ENCODE measurements around the gene PM20D1. TPM values are rescaled to one million over a fixed set of nuclear protein-coding genes. Genes with fewer than 3 reads are reported as not detected.
A peak's percentile ranks its signal among the peaks of the same experiment; 100 is the strongest.
"Not testable (repeated sequence)": the region's sequence is repeated elsewhere in the genome, so short reads cannot be mapped to it uniquely, and the experiment has no call there.

Gene PM20D1
- total and polyA plus RNA-seq, 7 experiments from 2014 or later = 0.92 to 2.7 (median 1.9) TPM

DNA sequence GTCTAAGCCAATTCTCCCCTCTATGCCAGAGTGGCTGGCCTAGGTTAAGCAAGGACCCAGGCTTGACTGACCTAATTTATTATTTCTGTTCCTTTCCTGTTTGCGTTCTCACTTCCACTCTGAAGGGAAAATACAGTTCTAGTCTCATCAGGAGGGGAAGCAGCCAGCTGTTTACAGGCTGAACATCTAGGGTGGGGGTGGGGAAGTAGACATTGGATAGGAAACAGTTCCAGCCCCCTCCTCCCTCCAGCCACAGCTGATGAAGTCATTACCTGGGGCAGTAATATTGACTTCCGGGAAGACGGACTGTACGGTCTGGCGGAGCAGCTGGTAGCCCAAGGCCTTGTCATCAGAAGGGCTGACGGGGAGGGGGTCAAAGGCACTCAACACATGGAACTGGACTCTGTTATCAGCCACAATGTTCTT lies 17.6 kb downstream of the PM20D1 start:
- CTCF ChIA-PET = no interaction called here

DNA sequence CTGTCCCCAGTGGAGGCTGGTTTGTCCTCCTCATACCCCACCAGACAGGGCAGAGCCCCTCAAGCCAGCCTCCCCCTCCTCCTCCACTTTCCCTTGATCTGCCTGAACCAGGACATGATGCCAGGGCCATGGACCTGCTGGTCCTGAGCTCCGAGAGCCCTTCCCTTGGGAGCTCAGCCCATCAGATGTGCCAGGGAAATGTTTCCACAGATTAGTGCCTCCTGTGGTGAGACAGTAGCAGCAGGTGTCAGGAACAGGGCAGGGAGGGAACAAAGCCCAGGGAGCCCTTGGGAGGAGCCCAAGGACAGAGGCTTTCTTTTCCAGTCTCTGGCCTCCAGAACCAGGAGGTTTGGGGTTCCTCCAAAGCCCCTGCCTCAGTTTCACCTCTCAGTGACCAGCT lies 22.3 kb downstream of the PM20D1 start:
- Mint-ChIP-seq H3K4me3 (no peak overlapping the region), H3K36me3 (peaks cover 2 to 14% (median 6%) of the 10 kb centered on the region in 5 donors), H3K9me3 (peaks cover 0 to 6% (median 0%) of the 10 kb centered on the region in 11 donors), H3K27me3 (peaks cover 0 to 3% (median 0%) of the 10 kb centered on the region in 5 donors), H3K4me1 (peaks cover 0 to 16% (median 6%) of the 10 kb centered on the region in 7 donors), H3K27ac (no peak overlapping the region)
- no peaks in the 10 kb centered on the region for H3K36me3 ChIP-seq (ENCODE audit: control insufficient read depth in 2 of 3, insufficient read depth in 3 of 3, low read length in 3 of 3)
- POLR2A ChIA-PET = no interaction called here
- intact Hi-C loops (cut with micrococcal nuclease) = no loop called here
- H3K4me1 ChIP-seq (ENCODE audit: control insufficient read depth in 2 of 2, insufficient read depth in 2 of 2, low read length in 2 of 2) = no peaks in the 10 kb centered on the region
- H3K27ac ChIP-seq (ENCODE audit: low read depth, low read length) = no peak overlapping the region
- H3K9me3 ChIP-seq (ENCODE audit: control insufficient read depth in 2 of 3, low read length in 3 of 3) = no peaks in the 10 kb centered on the region
- ATAC-seq (no peak), DNase-seq (no peak)
- H3K27me3 ChIP-seq (ENCODE audit: control insufficient read depth in 2 of 2, insufficient read depth in 2 of 2, low read length in 2 of 2) = no peaks in the 10 kb centered on the region
- no peak overlapping the region for H3K4me3 ChIP-seq (ENCODE audit: low read length)
- CTCF ChIA-PET = no interaction called here

More for the DNA sequence above, 17.6 kb downstream of the PM20D1 start:
- H3K4me3 ChIP-seq (ENCODE audit: low read length) = no peak overlapping the region
- Mint-ChIP-seq H3K27ac (no peak overlapping the region), H3K27me3 (peaks cover 0 to 5% (median 0%) of the 10 kb centered on the region in 5 donors), H3K9me3 (no peaks in the 10 kb centered on the region), H3K4me1 (peaks cover 0 to 1% (median 0%) of the 10 kb centered on the region in 7 donors), H3K4me3 (no peak overlapping the region), H3K36me3 (peaks cover 0 to 27% (median 6%) of the 10 kb centered on the region in 5 donors)
- no peak overlapping the region for H3K27ac ChIP-seq (ENCODE audit: low read depth, low read length)
- no peaks in the 10 kb centered on the region for H3K36me3 ChIP-seq (ENCODE audit: control insufficient read depth in 2 of 3, insufficient read depth in 3 of 3, low read length in 3 of 3)
- H3K27me3 ChIP-seq (ENCODE audit: control insufficient read depth in 2 of 2, insufficient read depth in 2 of 2, low read length in 2 of 2) = no peaks in the 10 kb centered on the region
- no peaks in the 10 kb centered on the region for H3K4me1 ChIP-seq (ENCODE audit: control insufficient read depth in 2 of 2, insufficient read depth in 2 of 2, low read length in 2 of 2)
- ATAC-seq = no peak
- intact Hi-C loops (cut with micrococcal nuclease) = no loop called here
- no peaks in the 10 kb centered on the region for H3K9me3 ChIP-seq (ENCODE audit: control insufficient read depth in 2 of 3, low read length in 3 of 3)
- DNase-seq = no peak
- POLR2A ChIA-PET = no interaction called here

DNA sequence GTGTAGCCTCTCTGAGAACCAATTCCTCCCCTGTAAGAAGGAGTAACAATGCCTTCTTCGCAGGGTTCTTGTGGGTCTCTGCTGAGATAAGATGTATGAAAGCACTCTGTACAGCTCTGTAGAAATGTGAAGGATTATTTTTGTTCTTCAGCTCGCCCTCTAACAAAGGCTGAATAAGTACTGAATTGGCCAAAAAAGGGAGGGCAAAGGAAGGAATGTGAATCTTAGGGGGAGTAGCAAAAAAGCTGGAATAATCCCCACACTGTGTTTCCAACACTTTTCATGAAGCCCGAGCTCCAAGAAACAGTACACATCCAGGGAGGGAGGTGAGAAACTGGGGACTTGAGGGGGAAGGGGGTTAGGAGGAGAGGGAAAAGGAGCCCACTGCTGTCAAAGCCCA lies 22.9 kb downstream of the PM20D1 start:
- Mint-ChIP-seq H3K36me3 (peaks cover 2 to 14% (median 6%) of the 10 kb centered on the region in 5 donors), H3K9me3 (peaks cover 0 to 6% (median 0%) of the 10 kb centered on the region in 11 donors), H3K27ac (no peak overlapping the region), H3K4me1 (peaks cover 0 to 16% (median 6%) of the 10 kb centered on the region in 7 donors), H3K4me3 (no peak overlapping the region), H3K27me3 (peaks cover 0 to 3% (median 0%) of the 10 kb centered on the region in 5 donors)
- no peak for ATAC-seq
- CTCF ChIA-PET = no interaction called here
- intact Hi-C loops (cut with micrococcal nuclease) = no loop called here
- H3K9me3 ChIP-seq (ENCODE audit: control insufficient read depth in 2 of 3, low read length in 3 of 3) = no peaks in the 10 kb centered on the region
- H3K36me3 ChIP-seq (ENCODE audit: control insufficient read depth in 2 of 3, insufficient read depth in 3 of 3, low read length in 3 of 3) = no peaks in the 10 kb centered on the region
- no peak overlapping the region for H3K4me3 ChIP-seq (ENCODE audit: low read length)
- no peaks in the 10 kb centered on the region for H3K27me3 ChIP-seq (ENCODE audit: control insufficient read depth in 2 of 2, insufficient read depth in 2 of 2, low read length in 2 of 2)
- H3K27ac ChIP-seq (ENCODE audit: low read depth, low read length) = no peak overlapping the region
- POLR2A ChIA-PET = no interaction called here
- no peaks in the 10 kb centered on the region for H3K4me1 ChIP-seq (ENCODE audit: control insufficient read depth in 2 of 2, insufficient read depth in 2 of 2, low read length in 2 of 2)
- DNase-seq = no peak

- Mint-ChIP-seq H3K27me3 (peaks cover 0 to 3% (median 0%) of the 10 kb centered on the region in 5 donors), H3K36me3 (peaks cover 2 to 14% (median 6%) of the 10 kb centered on the region in 5 donors), H3K4me3 (no peak overlapping the region), H3K27ac (no peak overlapping the region), H3K9me3 (peaks cover 0 to 6% (median 0%) of the 10 kb centered on the region in 11 donors), H3K4me1 (peaks cover 0 to 16% (median 6%) of the 10 kb centered on the region in 7 donors)
- ATAC-seq (no peak), DNase-seq (no peak)
- Histone ChIP-seq H3K9me3 (ENCODE audit: control insufficient read depth in 2 of 3, low read length in 3 of 3) (no peaks in the 10 kb centered on the region), H3K27ac (ENCODE audit: low read depth, low read length) (no peak overlapping the region), H3K27me3 (ENCODE audit: control insufficient read depth in 2 of 2, insufficient read depth in 2 of 2, low read length in 2 of 2) (no peaks in the 10 kb centered on the region), H3K4me3 (ENCODE audit: low read length) (no peak overlapping the region), H3K4me1 (ENCODE audit: control insufficient read depth in 2 of 2, insufficient read depth in 2 of 2, low read length in 2 of 2) (no peaks in the 10 kb centered on the region), H3K36me3 (ENCODE audit: control insufficient read depth in 2 of 3, insufficient read depth in 3 of 3, low read length in 3 of 3) (no peaks in the 10 kb centered on the region)
- intact Hi-C loops (cut with micrococcal nuclease) = no loop called here
- ChIA-PET CTCF (no interaction called here), POLR2A (interaction anchor here (0.7 kb wide), 1 partner anchor 153 kb away, joined by 3 read pairs; no protein-coding TSS in a partner anchor)
Measured at GRCh38 chr1:205826016-205826806, 23.7 kb downstream of the PM20D1 start.

- Histone ChIP-seq H3K27me3 (ENCODE audit: control insufficient read depth in 2 of 2, insufficient read depth in 2 of 2, low read length in 2 of 2) (no peaks in the 10 kb centered on the region), H3K4me3 (ENCODE audit: low read length) (no peak overlapping the region), H3K9me3 (ENCODE audit: control insufficient read depth in 2 of 3, low read length in 3 of 3) (no peaks in the 10 kb centered on the region), H3K4me1 (ENCODE audit: control insufficient read depth in 2 of 2, insufficient read depth in 2 of 2, low read length in 2 of 2) (peaks cover 0 to under 1% of the 10 kb centered on the region in 2 donors), H3K36me3 (ENCODE audit: control insufficient read depth in 2 of 3, insufficient read depth in 3 of 3, low read length in 3 of 3) (no peaks in the 10 kb centered on the region), H3K27ac (ENCODE audit: low read depth, low read length) (no peak overlapping the region)
- Mint-ChIP-seq H3K4me1 (peaks cover 0 to 16% (median 9%) of the 10 kb centered on the region in 7 donors), H3K4me3 (peak overlapping the region in 1 of 10 donors; percentile 36), H3K9me3 (peaks cover 0 to 6% (median 0%) of the 10 kb centered on the region in 11 donors), H3K27ac (no peak overlapping the region), H3K36me3 (peaks cover under 1 to 9% (median 5%) of the 10 kb centered on the region in 5 donors), H3K27me3 (peaks cover 0 to 5% (median 0%) of the 10 kb centered on the region in 5 donors)
- no peak for ATAC-seq
- ChIA-PET CTCF (no interaction called here), POLR2A (interaction anchor here (0.9 kb wide), 1 partner anchor 8 kb away, joined by 3 read pairs; no protein-coding TSS in a partner anchor)
- intact Hi-C loops (cut with micrococcal nuclease) = no loop called here
- DNase-seq = no peak
Measured at GRCh38 chr1:205824180-205824579, 25.8 kb downstream of the PM20D1 start.

DNA sequence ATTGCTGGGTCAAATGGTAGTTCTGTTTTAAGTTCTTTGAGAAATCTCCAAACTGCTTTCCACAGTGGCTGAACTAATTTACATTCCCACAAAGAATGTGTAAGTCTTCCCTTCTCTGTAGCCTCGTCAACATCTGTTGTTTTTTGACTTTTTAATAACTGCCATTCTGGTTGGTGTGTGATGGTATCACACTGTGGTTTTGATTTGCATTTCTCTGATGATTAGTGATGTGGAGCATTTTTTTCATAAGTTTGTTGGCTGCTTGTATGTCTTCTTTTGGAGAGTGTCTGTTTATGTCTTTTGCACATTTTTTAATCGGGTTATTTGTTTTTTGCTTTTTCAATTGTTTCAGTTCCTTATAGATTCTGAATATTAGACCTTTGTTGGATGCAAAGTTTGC lies 26.7 kb downstream of the PM20D1 start:
- H3K9me3 Mint-ChIP-seq; ATAC-seq; H3K36me3 ChIP-seq (ENCODE audit: control insufficient read depth in 2 of 3, insufficient read depth in 3 of 3, low read length in 3 of 3); POLR2A ChIA-PET; H3K27ac ChIP-seq (ENCODE audit: low read depth, low read length); DNase-seq; H3K9me3 ChIP-seq (ENCODE audit: control insufficient read depth in 2 of 3, low read length in 3 of 3); CTCF ChIA-PET; intact Hi-C loops (cut with micrococcal nuclease); H3K36me3 Mint-ChIP-seq; H3K27me3 Mint-ChIP-seq; H3K4me1 ChIP-seq (ENCODE audit: control insufficient read depth in 2 of 2, insufficient read depth in 2 of 2, low read length in 2 of 2); H3K27me3 ChIP-seq (ENCODE audit: control insufficient read depth in 2 of 2, insufficient read depth in 2 of 2, low read length in 2 of 2); H3K4me3 ChIP-seq (ENCODE audit: low read length): not testable (repeated sequence)
- H3K4me1 Mint-ChIP-seq = peaks cover 3 to 22% (median 13%) of the 10 kb centered on the region in 7 donors
- H3K27ac Mint-ChIP-seq = peak overlapping the region in 1 of 9 donors; percentile 14
- H3K4me3 Mint-ChIP-seq = peak overlapping the region in 1 of 10 donors; percentile 2
